Immature natural killer cell (primary cell): ENCODE data around the gene ZNF511. TPM values are rescaled to one million over a fixed set of nuclear protein-coding genes. Genes with fewer than 3 reads are reported as not detected.
"Not testable (repeated sequence)": the region's sequence is repeated elsewhere in the genome, so short reads cannot be mapped to it uniquely, and the experiment has no call there.

ENCODE experiments used
- DNase-seq, 3 donors: peaks; one replicate each; pipeline ENCODE4 v3.0.0; 2022; ENCODE audit warnings: mixed read lengths in 1 of 3
- H3K27ac Mint-ChIP-seq, 6 donors: one replicate each; pipeline ENCODE4 v1.8.0; 2020; ENCODE audit warnings: mixed read lengths in 6 of 6, mild to moderate bottlenecking in 5 of 6, inconsistent platforms in 4 of 6, moderate library complexity in 3 of 6
- H3K27me3 Mint-ChIP-seq, 3 donors: one replicate each; pipeline ENCODE4 v1.8.0; 2020 to 2021; ENCODE audit warnings: low read depth in 3 of 3, mild to moderate bottlenecking in 3 of 3, mixed read lengths in 3 of 3, moderate library complexity in 3 of 3, inconsistent platforms in 1 of 3
- H3K36me3 Mint-ChIP-seq, 3 donors: one replicate each; pipeline ENCODE4 v1.8.0; 2020; ENCODE audit warnings: mixed read lengths in 3 of 3, inconsistent platforms in 2 of 3, mild to moderate bottlenecking in 2 of 3
- H3K4me1 Mint-ChIP-seq, 2 donors: one replicate each; pipeline ENCODE4 v1.8.0; 2020; ENCODE audit warnings: inconsistent platforms in 2 of 2, mild to moderate bottlenecking in 2 of 2, mixed read lengths in 2 of 2, moderate library complexity in 1 of 2
- H3K4me3 Mint-ChIP-seq, 5 donors: one replicate each; pipeline ENCODE4 v1.8.0; 2020; ENCODE audit warnings: mild to moderate bottlenecking in 5 of 5, mixed read lengths in 5 of 5, inconsistent platforms in 3 of 5, moderate library complexity in 3 of 5
- H3K9me3 Mint-ChIP-seq, 6 donors: one replicate each; pipeline ENCODE4 v1.8.0; 2020; ENCODE audit warnings: mild to moderate bottlenecking in 6 of 6, mixed read lengths in 6 of 6, inconsistent platforms in 4 of 6, moderate library complexity in 3 of 6
- polyA plus RNA-seq, 3 donors: library from polyadenylated mRNA; unstranded; fragments of 300-500 nt; fragmentation: Illumina TruSeq; gene quantifications; one replicate each; pipeline ENCODE4 v1.2.3, GENCODE V29; 2021

ZNF511 gene
- polyA plus RNA-seq, 3 donors from 2014 or later: 73.2 to 90.2 (median 88.0) TPM

- DNase-seq: no peak
- Mint-ChIP-seq H3K36me3 (peaks cover 0 to 8% (median 4%) of the 10 kb centered on the region in 3 donors), H3K27ac (peak overlapping the region in 1 of 6 donors; percentile 1), H3K4me3 (no peak overlapping the region), H3K9me3 (peaks cover 0 to 2% (median 0%) of the 10 kb centered on the region in 6 donors), H3K4me1 (peaks cover 6 to 9% of the 10 kb centered on the region in 2 donors), H3K27me3 (peaks cover 3 to 6% (median 4%) of the 10 kb centered on the region in 3 donors)
Measured at GRCh38 chr10:133316266-133316665, 7.6 kb downstream of the ZNF511 start.

GRCh38 chr10:133316732-133317131 is 8.0 kb downstream of the ZNF511 start:
- no peak for DNase-seq
- no peak overlapping the region for H3K4me3 Mint-ChIP-seq

GRCh38 chr10:133318494-133319127 is 9.9 kb downstream of the ZNF511 start:
- Mint-ChIP-seq H3K27ac (peak overlapping the region in 1 of 6 donors; percentile 45), H3K4me1 (peaks cover 6 to 9% of the 10 kb centered on the region in 2 donors), H3K4me3 (peak overlapping the region; percentile 47 to 77 (median 67)), H3K27me3 (peaks cover 3 to 11% (median 10%) of the 10 kb centered on the region in 3 donors), H3K36me3 (peaks cover 0 to 4% (median 0%) of the 10 kb centered on the region in 3 donors), H3K9me3 (peaks cover 0 to 2% (median 0%) of the 10 kb centered on the region in 6 donors)
- peak; percentile 71 to 74 (median 72) for DNase-seq

More at GRCh38 chr10:133316732-133317131, 8.0 kb downstream of the ZNF511 start:
- Mint-ChIP-seq H3K27me3 (peaks cover 3 to 6% (median 4%) of the 10 kb centered on the region in 3 donors), H3K36me3 (peaks cover 0 to 5% (median 4%) of the 10 kb centered on the region in 3 donors), H3K4me1 (peaks cover 6 to 9% of the 10 kb centered on the region in 2 donors), H3K27ac (no peak overlapping the region), H3K9me3 (peaks cover 0 to 2% (median 0%) of the 10 kb centered on the region in 6 donors)

GRCh38 chr10:133320852-133321422 is 12.2 kb downstream of the ZNF511 start:
- not testable (repeated sequence) for DNase-seq, H3K4me3 Mint-ChIP-seq, H3K27ac Mint-ChIP-seq, H3K9me3 Mint-ChIP-seq, H3K4me1 Mint-ChIP-seq, H3K27me3 Mint-ChIP-seq, H3K36me3 Mint-ChIP-seq

- not testable (repeated sequence) for H3K36me3 Mint-ChIP-seq, DNase-seq, H3K4me3 Mint-ChIP-seq, H3K27ac Mint-ChIP-seq, H3K9me3 Mint-ChIP-seq, H3K4me1 Mint-ChIP-seq
- peaks cover 3 to 14% (median 7%) of the 10 kb centered on the region in 3 donors for H3K27me3 Mint-ChIP-seq
Measured at GRCh38 chr10:133322064-133322709, 13.5 kb downstream of the ZNF511 start.

GRCh38 chr10:133324198-133324792 is 15.6 kb downstream of the ZNF511 start:
- peaks cover 0 to 4% (median 0%) of the 10 kb centered on the region in 3 donors for H3K36me3 Mint-ChIP-seq
- peaks cover 0 to 2% (median 0%) of the 10 kb centered on the region in 6 donors for H3K9me3 Mint-ChIP-seq
- H3K27me3 Mint-ChIP-seq: peaks cover 8 to 14% (median 13%) of the 10 kb centered on the region in 3 donors
- no peak overlapping the region for H3K4me3 Mint-ChIP-seq
- DNase-seq: peak; percentile 30 to 47 (median 36)
- peaks cover 2 to 6% of the 10 kb centered on the region in 2 donors for H3K4me1 Mint-ChIP-seq
- no peak overlapping the region for H3K27ac Mint-ChIP-seq

- no peak for DNase-seq
- H3K27ac Mint-ChIP-seq: no peak overlapping the region
- peaks cover 0 to 2% (median 0%) of the 10 kb centered on the region in 6 donors for H3K9me3 Mint-ChIP-seq
- peaks cover 0 to 4% (median 0%) of the 10 kb centered on the region in 3 donors for H3K36me3 Mint-ChIP-seq
- no peak overlapping the region for H3K4me3 Mint-ChIP-seq
- peaks cover 0 to 5% of the 10 kb centered on the region in 2 donors for H3K4me1 Mint-ChIP-seq
- peaks cover 12 to 13% (median 12%) of the 10 kb centered on the region in 3 donors for H3K27me3 Mint-ChIP-seq
Measured at GRCh38 chr10:133324857-133325260, 16.1 kb downstream of the ZNF511 start.

GRCh38 chr10:133325440-133326222 is 16.9 kb downstream of the ZNF511 start:
- H3K27me3 Mint-ChIP-seq: peaks cover 13 to 15% (median 13%) of the 10 kb centered on the region in 3 donors
- H3K4me3 Mint-ChIP-seq: peak overlapping the region; percentile 44 to 73 (median 69)
- no peaks in the 10 kb centered on the region for H3K9me3 Mint-ChIP-seq
- H3K36me3 Mint-ChIP-seq: no peaks in the 10 kb centered on the region
- no peak for DNase-seq
- peak overlapping the region in 1 of 6 donors; percentile 28 for H3K27ac Mint-ChIP-seq
- peaks cover 0 to 5% of the 10 kb centered on the region in 2 donors for H3K4me1 Mint-ChIP-seq

- DNase-seq: no peak
- H3K4me3 Mint-ChIP-seq: peak overlapping the region in 1 of 5 donors; percentile 6
- H3K27ac Mint-ChIP-seq: no peak overlapping the region
- H3K9me3 Mint-ChIP-seq: no peaks in the 10 kb centered on the region
- peaks cover 0 to 5% of the 10 kb centered on the region in 2 donors for H3K4me1 Mint-ChIP-seq
- no peaks in the 10 kb centered on the region for H3K36me3 Mint-ChIP-seq
- H3K27me3 Mint-ChIP-seq: peaks cover 13 to 17% (median 15%) of the 10 kb centered on the region in 3 donors
Measured at GRCh38 chr10:133326223-133326551, 17.5 kb downstream of the ZNF511 start.

GRCh38 chr10:133326745-133327650 is 18.3 kb downstream of the ZNF511 start:
- no peaks in the 10 kb centered on the region for H3K36me3 Mint-ChIP-seq
- H3K4me3 Mint-ChIP-seq: no peak overlapping the region
- DNase-seq: no peak
- H3K9me3 Mint-ChIP-seq: no peaks in the 10 kb centered on the region
- peaks cover 13 to 18% (median 15%) of the 10 kb centered on the region in 3 donors for H3K27me3 Mint-ChIP-seq
- peaks cover 0 to 5% of the 10 kb centered on the region in 2 donors for H3K4me1 Mint-ChIP-seq
- H3K27ac Mint-ChIP-seq: no peak overlapping the region

- Mint-ChIP-seq H3K27me3 (peaks cover 15 to 22% (median 17%) of the 10 kb centered on the region in 3 donors), H3K36me3 (no peaks in the 10 kb centered on the region), H3K4me3 (no peak overlapping the region), H3K27ac (no peak overlapping the region), H3K4me1 (peaks cover 0 to 5% of the 10 kb centered on the region in 2 donors), H3K9me3 (no peaks in the 10 kb centered on the region)
- DNase-seq: no peak
Measured at GRCh38 chr10:133327651-133328357, 19.1 kb downstream of the ZNF511 start.
